Measurements from ENCODE around the gene CLEC17A. TPM values are rescaled to one million over a fixed set of nuclear protein-coding genes. Genes with fewer than 3 reads are reported as not detected.

Gene CLEC17A
- total RNA-seq, 2 donors from 2014 or later = 0.14 to 1.0 TPM

DNA sequence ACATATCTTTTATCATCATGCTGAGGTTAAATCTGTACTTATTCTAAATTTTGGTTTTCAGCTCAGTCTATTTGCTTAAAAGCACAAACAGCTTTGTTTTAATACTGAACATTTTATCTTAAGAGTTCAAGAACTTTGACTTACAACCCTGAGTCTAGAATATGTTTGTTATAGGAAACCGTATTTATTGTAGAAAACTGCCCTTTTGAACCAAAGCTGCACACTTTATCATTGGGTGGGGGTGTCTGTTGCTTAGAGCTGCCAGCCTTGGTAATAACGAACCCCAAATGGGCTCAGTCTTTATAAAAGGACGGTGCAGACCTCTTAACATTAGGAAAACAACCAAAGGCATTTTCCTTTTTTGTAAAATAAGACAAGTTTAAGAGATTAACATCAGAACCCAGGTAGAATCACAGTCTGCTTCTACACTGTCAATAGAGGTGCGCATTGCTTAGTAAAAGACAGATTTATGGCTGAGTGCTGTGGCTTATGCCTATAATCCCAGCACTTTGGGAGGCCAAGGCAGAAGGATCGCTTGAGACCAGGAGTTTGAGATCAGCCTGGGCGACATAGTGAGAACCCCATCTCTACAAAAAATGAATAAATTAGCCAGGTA is 77.1 kb downstream of the CLEC17A start:
- Histone ChIP-seq H3K27ac (no peak overlapping the region), H3K4me3 (no peak overlapping the region), H3K9me3 (no peaks in the 10 kb centered on the region), H3K36me3 (no peaks in the 10 kb centered on the region), H3K27me3 (replicated peaks; ENCODE audit: insufficient read depth) (no peaks in the 10 kb centered on the region), H3K4me1 (replicated peaks) (no peaks in the 10 kb centered on the region)
- DNase-seq (ENCODE audit: low spot score) = no peak
- 44% methylated on average over 6 of the region's 6 CpGs for WGBS
- TF ChIP-seq POLR2AphosphoS5 (IDR thresholded peaks at IDR 0.05) (no peak), POLR2A (IDR thresholded peaks at IDR 0.05) (no peak)
- TF ChIP-seq, protein P1, sequence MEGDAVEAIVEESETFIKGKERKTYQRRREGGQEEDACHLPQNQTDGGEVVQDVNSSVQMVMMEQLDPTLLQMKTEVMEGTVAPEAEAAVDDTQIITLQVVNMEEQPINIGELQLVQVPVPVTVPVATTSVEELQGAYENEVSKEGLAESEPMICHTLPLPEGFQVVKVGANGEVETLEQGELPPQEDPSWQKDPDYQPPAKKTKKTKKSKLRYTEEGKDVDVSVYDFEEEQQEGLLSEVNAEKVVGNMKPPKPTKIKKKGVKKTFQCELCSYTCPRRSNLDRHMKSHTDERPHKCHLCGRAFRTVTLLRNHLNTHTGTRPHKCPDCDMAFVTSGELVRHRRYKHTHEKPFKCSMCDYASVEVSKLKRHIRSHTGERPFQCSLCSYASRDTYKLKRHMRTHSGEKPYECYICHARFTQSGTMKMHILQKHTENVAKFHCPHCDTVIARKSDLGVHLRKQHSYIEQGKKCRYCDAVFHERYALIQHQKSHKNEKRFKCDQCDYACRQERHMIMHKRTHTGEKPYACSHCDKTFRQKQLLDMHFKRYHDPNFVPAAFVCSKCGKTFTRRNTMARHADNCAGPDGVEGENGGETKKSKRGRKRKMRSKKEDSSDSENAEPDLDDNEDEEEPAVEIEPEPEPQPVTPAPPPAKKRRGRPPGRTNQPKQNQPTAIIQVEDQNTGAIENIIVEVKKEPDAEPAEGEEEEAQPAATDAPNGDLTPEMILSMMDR (IDR thresholded peaks at IDR 0.05) = no peak
- intact Hi-C loops (cut with DNase I) = no loop called here

DNA sequence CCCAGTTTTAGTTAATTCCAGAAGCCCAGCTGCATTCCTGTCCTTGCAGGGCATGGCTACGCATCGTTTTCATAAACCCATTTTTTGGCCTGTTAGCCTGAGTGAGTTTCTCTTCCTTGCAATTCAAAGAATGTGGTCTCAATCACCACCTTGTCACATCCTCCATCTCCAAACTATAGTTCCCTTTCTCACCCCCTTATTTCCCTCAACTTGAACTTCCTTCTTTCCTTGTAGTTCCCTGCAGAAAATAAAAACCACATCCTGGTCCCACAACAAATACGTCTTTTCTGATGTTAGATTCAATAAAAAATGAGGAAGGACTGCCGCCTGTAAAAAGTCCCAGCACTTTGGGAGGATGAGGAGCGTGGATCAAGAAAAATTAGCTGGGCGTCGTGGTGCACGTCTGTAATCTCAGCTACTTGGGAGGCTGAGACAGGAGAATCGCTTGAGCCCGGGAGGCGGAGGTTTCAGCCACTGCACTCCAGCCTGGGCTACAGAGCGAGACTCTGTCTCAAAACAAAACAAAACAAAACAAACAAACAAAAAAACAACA is 78.6 kb downstream of the CLEC17A start:
- H3K36me3 ChIP-seq = no peaks in the 10 kb centered on the region
- no peaks in the 10 kb centered on the region for H3K9me3 ChIP-seq
- TF ChIP-seq POLR2AphosphoS5 (IDR thresholded peaks at IDR 0.05) = no peak
- TF ChIP-seq, protein P1 (IDR thresholded peaks at IDR 0.05) = no peak
- no peak for TF ChIP-seq POLR2A (IDR thresholded peaks at IDR 0.05)
- no peak overlapping the region for H3K4me3 ChIP-seq
- H3K27ac ChIP-seq = no peak overlapping the region
- intact Hi-C loops (cut with DNase I) = no loop called here
- H3K27me3 ChIP-seq (replicated peaks; ENCODE audit: insufficient read depth) = no peaks in the 10 kb centered on the region
- no peak for DNase-seq (ENCODE audit: low spot score)
- no peaks in the 10 kb centered on the region for H3K4me1 ChIP-seq (replicated peaks)
- WGBS = 67% methylated on average over 12 of the region's 12 CpGs

Small RNA genes within 50 kb of the gene (small RNA-seq; reads per million reads assigned to genes)
- gene AC022149.2 (0 reads per million in 2 donors), gene RN7SL842P (0 reads per million in 2 donors)

Other genes with a start within 250 kb of the CLEC17A start
- gene ADGRE5, start 201.6 kb upstream of the CLEC17A start, total RNA-seq = 10 to 100 TPM; 16.3 to 42.2 TPM
- gene DDX39A, start 163.7 kb upstream of the CLEC17A start, total RNA-seq = 100 to 1,000 TPM in 1 of 2 donors, 10 to 100 TPM in 1; 64.9 to 121 TPM
- 100 to 1,000 TPM in 1 of 2 donors, 10 to 100 TPM in 1; 54.3 to 255 TPM for gene PKN1, start 149.8 kb upstream of the CLEC17A start, total RNA-seq
- gene PTGER1, start 107.7 kb upstream of the CLEC17A start, total RNA-seq = 1 to 10 TPM in 1 of 2 donors, not detected in 1; 1.0 TPM
- gene GIPC1, start 87.0 kb upstream of the CLEC17A start, total RNA-seq = 100 to 1,000 TPM in 1 of 2 donors, 10 to 100 TPM in 1; 71.8 to 101 TPM
- gene DNAJB1, start 64.7 kb upstream of the CLEC17A start, total RNA-seq = 100 to 1,000 TPM in 1 of 2 donors, 10 to 100 TPM in 1; 91.6 to 108 TPM
- 100 to 1,000 TPM; 137 to 154 TPM for gene TECR, start 53.5 kb upstream of the CLEC17A start, total RNA-seq
- gene NDUFB7, start 11.0 kb upstream of the CLEC17A start, total RNA-seq = 100 to 1,000 TPM; 507 to 534 TPM
- gene ADGRE3, start 91.8 kb downstream of the CLEC17A start, total RNA-seq = under 1 TPM; 0.27 to 0.80 TPM
- gene ZNF333, start 107.0 kb downstream of the CLEC17A start, total RNA-seq = 10 to 100 TPM; 26.6 to 39.8 TPM
- gene ADGRE2, start 195.5 kb downstream of the CLEC17A start, total RNA-seq = 1 to 10 TPM; 3.6 to 4.9 TPM